ENCODE results near the gene UBE2V1. TPM values are rescaled to one million over a fixed set of nuclear protein-coding genes. Genes with fewer than 3 reads are reported as not detected.

Gene UBE2V1
- total RNA-seq, 1 experiment from 2014 or later, result 212 TPM

- CTCF ChIA-PET, result interaction anchor here (0.6 kb wide), 1 partner anchor 447 kb away, joined by 3 read pairs; no protein-coding TSS in a partner anchor
- Mint-ChIP-seq H3K4me3 (ENCODE audit: low read depth, unreplicated experiment) (no peak overlapping the region), H3K36me3 (ENCODE audit: insufficient read depth, unreplicated experiment) (no peaks in the 10 kb centered on the region), H3K9me3 (ENCODE audit: low read depth, unreplicated experiment) (no peaks in the 10 kb centered on the region), H3K27ac (ENCODE audit: unreplicated experiment) (no peak overlapping the region), H3K27me3 (ENCODE audit: unreplicated experiment) (peaks cover 7% of the 10 kb centered on the region), H3K4me1 (ENCODE audit: low read depth, unreplicated experiment) (peaks cover 13% of the 10 kb centered on the region)
- no TSS peak for BruUV-seq (replicated peaks)
- intact Hi-C loops (cut with micrococcal nuclease; ENCODE audit: unreplicated experiment), result no loop called here
- no peak for TF ChIP-seq CTCF (IDR thresholded peaks at IDR 0.05; ENCODE audit: unreplicated experiment)
- no peak for DNase-seq
These were observed 69.2 kb downstream of the UBE2V1 start for GRCh38 chr20:50043573-50044352.

- Mint-ChIP-seq H3K27ac (ENCODE audit: unreplicated experiment) (no peak overlapping the region), H3K36me3 (ENCODE audit: insufficient read depth, unreplicated experiment) (no peaks in the 10 kb centered on the region), H3K27me3 (ENCODE audit: unreplicated experiment) (peaks cover 11% of the 10 kb centered on the region), H3K9me3 (ENCODE audit: low read depth, unreplicated experiment) (no peaks in the 10 kb centered on the region), H3K4me1 (ENCODE audit: low read depth, unreplicated experiment) (peaks cover 24% of the 10 kb centered on the region), H3K4me3 (ENCODE audit: low read depth, unreplicated experiment) (no peak overlapping the region)
- no peak for DNase-seq
- intact Hi-C loops (cut with micrococcal nuclease; ENCODE audit: unreplicated experiment), result no loop called here
- no TSS peak for BruUV-seq (replicated peaks)
- CTCF ChIA-PET, result interaction anchor here (0.6 kb wide), 1 partner anchor 143 kb away, joined by 4 read pairs; no protein-coding TSS in a partner anchor
- TF ChIP-seq CTCF (IDR thresholded peaks at IDR 0.05; ENCODE audit: unreplicated experiment), result no peak
These were observed 70.3 kb downstream of the UBE2V1 start for GRCh38 chr20:50042370-50043313.

- H3K9me3 Mint-ChIP-seq (ENCODE audit: low read depth, unreplicated experiment), result no peaks in the 10 kb centered on the region
- H3K27me3 Mint-ChIP-seq (ENCODE audit: unreplicated experiment), result peaks cover 13% of the 10 kb centered on the region
- H3K36me3 Mint-ChIP-seq (ENCODE audit: insufficient read depth, unreplicated experiment), result no peaks in the 10 kb centered on the region
- H3K4me3 Mint-ChIP-seq (ENCODE audit: low read depth, unreplicated experiment), result no peak overlapping the region
- intact Hi-C loops (cut with micrococcal nuclease; ENCODE audit: unreplicated experiment), result no loop called here
- H3K27ac Mint-ChIP-seq (ENCODE audit: unreplicated experiment), result no peak overlapping the region
- H3K4me1 Mint-ChIP-seq (ENCODE audit: low read depth, unreplicated experiment), result peaks cover 28% of the 10 kb centered on the region
- no TSS peak for BruUV-seq (replicated peaks)
- TF ChIP-seq CTCF (IDR thresholded peaks at IDR 0.05; ENCODE audit: unreplicated experiment), result no peak
- CTCF ChIA-PET, result no interaction called here
- DNase-seq, result no peak
These were observed 71.6 kb downstream of the UBE2V1 start for GRCh38 chr20:50041246-50041873.

GRCh38 chr20:50040432-50041245 lies 72.3 kb downstream of the UBE2V1 start:
- BruUV-seq (replicated peaks), result no TSS peak
- no peaks in the 10 kb centered on the region for H3K9me3 Mint-ChIP-seq (ENCODE audit: low read depth, unreplicated experiment)
- intact Hi-C loops (cut with micrococcal nuclease; ENCODE audit: unreplicated experiment), result no loop called here
- peaks cover 13% of the 10 kb centered on the region for H3K27me3 Mint-ChIP-seq (ENCODE audit: unreplicated experiment)
- no peak for DNase-seq
- no peak overlapping the region for H3K27ac Mint-ChIP-seq (ENCODE audit: unreplicated experiment)
- H3K4me3 Mint-ChIP-seq (ENCODE audit: low read depth, unreplicated experiment), result no peak overlapping the region
- H3K4me1 Mint-ChIP-seq (ENCODE audit: low read depth, unreplicated experiment), result peaks cover 28% of the 10 kb centered on the region
- H3K36me3 Mint-ChIP-seq (ENCODE audit: insufficient read depth, unreplicated experiment), result no peaks in the 10 kb centered on the region
- CTCF ChIA-PET, result no interaction called here
- TF ChIP-seq CTCF (IDR thresholded peaks at IDR 0.05; ENCODE audit: unreplicated experiment), result no peak
